Upper lobe of right lung (tissue), 1 donor: Measurements from ENCODE around the gene SPAG16. TPM values are rescaled to one million over a fixed set of nuclear protein-coding genes. Genes with fewer than 3 reads are reported as not detected.

ENCODE experiments used
- ATAC-seq: fragments of 200-7000 bp; cut with Tn5 transposase; one replicate; pipeline ENCODE4 v1.9.1; 2020; ENCODE audit warnings: mild to moderate bottlenecking, moderate library complexity
- DNase-seq: peaks from one replicate; pipeline ENCODE4 v3.0.0-alpha.2; 2020
- H3K27ac ChIP-seq: fragments of 200-600 bp; one replicate; pipeline ENCODE4 v1.8.0; 2022
- H3K27me3 ChIP-seq: fragments of 200-600 bp; one replicate; pipeline ENCODE4 v1.8.0; 2022; ENCODE audit warnings: mild to moderate bottlenecking
- H3K36me3 ChIP-seq: fragments of 200-600 bp; one replicate; pipeline ENCODE4 v1.8.0; 2022
- H3K4me1 ChIP-seq: fragments of 200-600 bp; one replicate; pipeline ENCODE4 v1.8.0; 2022
- H3K4me3 ChIP-seq: fragments of 200-600 bp; one replicate; pipeline ENCODE4 v1.8.0; 2022; ENCODE audit warnings: mild to moderate bottlenecking
- H3K9me3 ChIP-seq: fragments of 200-600 bp; one replicate; pipeline ENCODE4 v1.8.0; 2022
- CTCF ChIP-seq: fragments of 200-600 bp; IDR thresholded peaks from one replicate; pipeline ENCODE4 v1.8.0; 2022; ENCODE audit warnings: antibody characterized with exemption
- intact Hi-C: fragments of 100-400 bp; cut with DNase I; formaldehyde crosslinking; loops from one replicate; pipeline ENCODE4 v1.11.0; 2022
- total RNA-seq: library from RNA; stranded (reverse); fragmentation: NEBNext Ultra II Directional; extraction: Animal tissue kit (Norgen Biotek cat#: 25700); gene quantifications from one replicate; pipeline ENCODE4 v1.2.1, GENCODE V29; 2021
- donor health status: DM: no; HTN: yes; CAD: no; lungs with severe emphysema.

Gene SPAG16
- total RNA-seq, 1 donor from 2014 or later = 11.6 TPM

- DNase-seq = no peak
- intact Hi-C loops = no loop called here
Observed at GRCh38 chr2:214265991-214266489, 981.8 kb downstream of the SPAG16 start.

DNA sequence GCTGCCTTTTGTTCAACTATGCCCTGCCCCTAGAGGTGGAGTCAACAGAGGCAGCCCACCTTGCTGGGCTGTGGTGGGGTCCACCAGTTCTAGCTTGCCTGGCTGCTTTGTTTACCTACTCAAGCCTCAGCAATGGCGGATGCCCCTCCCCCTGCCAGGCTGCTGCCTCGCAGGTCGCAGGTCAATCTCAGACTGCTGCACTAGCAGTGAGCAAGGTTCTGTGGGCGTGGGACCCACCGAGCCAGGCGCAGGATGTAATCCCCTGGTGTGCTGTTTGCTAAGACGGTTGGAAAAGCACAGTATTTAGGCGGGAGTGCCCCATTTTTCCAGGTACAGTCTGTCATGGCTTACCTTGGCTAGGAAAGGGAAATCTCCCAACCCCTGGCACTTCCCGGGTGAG, 993.6 kb downstream of the SPAG16 start:
- no peaks in the 10 kb centered on the region for H3K9me3 ChIP-seq
- DNase-seq (no peak), ATAC-seq (no peak)
- TF ChIP-seq CTCF = no peak
- no peaks in the 10 kb centered on the region for H3K27me3 ChIP-seq
- intact Hi-C loops = no loop called here
- no peak overlapping the region for H3K4me3 ChIP-seq
- H3K36me3 ChIP-seq = no peaks in the 10 kb centered on the region
- no peaks in the 10 kb centered on the region for H3K4me1 ChIP-seq
- no peak overlapping the region for H3K27ac ChIP-seq

More at GRCh38 chr2:214265991-214266489, 981.8 kb downstream of the SPAG16 start:
- no peaks in the 10 kb centered on the region for H3K27me3 ChIP-seq
- H3K4me3 ChIP-seq = no peak overlapping the region
- no peak for TF ChIP-seq CTCF
- no peaks in the 10 kb centered on the region for H3K4me1 ChIP-seq
- H3K9me3 ChIP-seq = no peaks in the 10 kb centered on the region
- H3K27ac ChIP-seq = no peak overlapping the region
- no peaks in the 10 kb centered on the region for H3K36me3 ChIP-seq
- ATAC-seq = no peak

DNA sequence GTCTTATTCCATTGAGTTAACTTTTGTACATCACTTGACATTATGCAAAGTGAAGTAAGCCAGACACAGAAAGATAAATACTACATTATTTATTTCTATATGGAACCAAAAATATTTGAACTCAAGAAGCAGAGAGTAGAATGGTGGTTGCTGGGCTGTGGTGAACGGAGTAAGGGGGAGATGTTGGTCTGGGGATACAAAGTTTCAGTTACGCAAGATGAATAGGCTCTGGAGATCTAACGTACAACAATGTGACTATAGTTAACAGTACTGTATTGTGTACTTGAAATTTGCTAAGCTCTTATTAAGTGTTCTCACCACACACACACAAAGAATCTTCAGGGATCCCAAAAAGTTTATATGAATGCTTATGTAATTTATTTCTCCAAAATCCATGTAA, 1001.7 kb downstream of the SPAG16 start:
- Histone ChIP-seq H3K4me3 (no peak overlapping the region), H3K9me3 (no peaks in the 10 kb centered on the region), H3K4me1 (no peaks in the 10 kb centered on the region), H3K27ac (no peak overlapping the region), H3K27me3 (no peaks in the 10 kb centered on the region), H3K36me3 (no peaks in the 10 kb centered on the region)
- no peak for ATAC-seq
- intact Hi-C loops = no loop called here
- TF ChIP-seq CTCF = no peak
- no peak for DNase-seq

GRCh38 chr2:214293593-214293992, 1009.3 kb downstream of the SPAG16 start:
- intact Hi-C loops = no loop called here
- no peak overlapping the region for H3K4me3 ChIP-seq
- ATAC-seq (no peak), DNase-seq (no peak)
- H3K36me3 ChIP-seq = no peaks in the 10 kb centered on the region
- H3K4me1 ChIP-seq = no peaks in the 10 kb centered on the region
- H3K27ac ChIP-seq = no peak overlapping the region
- H3K9me3 ChIP-seq = peaks cover 4% of the 10 kb centered on the region
- no peak for TF ChIP-seq CTCF
- no peaks in the 10 kb centered on the region for H3K27me3 ChIP-seq

DNA sequence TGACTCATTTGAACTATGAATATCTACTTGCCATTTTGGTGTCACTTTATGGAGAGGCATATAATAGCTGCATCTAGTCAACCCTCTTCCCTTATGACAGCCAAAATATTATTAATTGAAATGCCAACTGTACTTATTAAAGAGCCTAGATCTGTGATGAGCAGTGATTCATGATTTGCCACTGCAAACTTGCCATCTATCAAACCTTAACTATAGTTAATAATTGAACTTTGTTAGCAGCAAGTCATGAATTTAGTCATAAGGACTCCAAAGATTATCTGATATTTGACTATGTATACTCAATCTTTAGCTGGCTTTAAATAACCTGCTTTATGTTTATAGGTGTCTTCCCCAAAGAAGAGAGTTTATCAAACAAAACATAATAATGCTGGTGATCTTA, 1010.2 kb downstream of the SPAG16 start:
- Histone ChIP-seq H3K36me3 (no peaks in the 10 kb centered on the region), H3K4me3 (no peak overlapping the region), H3K4me1 (no peaks in the 10 kb centered on the region), H3K9me3 (peaks cover 4% of the 10 kb centered on the region), H3K27me3 (no peaks in the 10 kb centered on the region), H3K27ac (no peak overlapping the region)
- no peak for TF ChIP-seq CTCF
- ATAC-seq = no peak
- DNase-seq = no peak
- intact Hi-C loops = no loop called here

DNA sequence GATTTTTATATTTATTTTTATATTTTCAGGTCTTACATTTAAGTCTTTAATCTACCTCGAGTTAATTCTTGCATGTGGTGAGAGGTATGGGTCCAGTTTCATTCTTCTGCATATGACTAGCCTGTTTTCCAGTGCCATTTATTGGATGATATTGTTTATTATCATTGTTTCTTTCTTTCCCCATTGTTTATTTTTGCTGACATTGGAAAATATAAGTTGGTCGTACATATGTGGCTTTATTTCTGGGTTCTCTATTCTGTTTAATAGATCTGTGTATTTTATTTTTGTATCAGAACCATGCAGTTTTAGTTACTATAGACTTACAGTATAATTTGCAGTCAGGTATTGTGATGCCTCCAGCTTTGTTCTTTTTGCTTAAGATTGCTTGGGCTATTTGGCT, 1013.2 kb downstream of the SPAG16 start:
- Histone ChIP-seq H3K27ac (no peak overlapping the region), H3K4me3 (no peak overlapping the region), H3K36me3 (no peaks in the 10 kb centered on the region), H3K27me3 (no peaks in the 10 kb centered on the region), H3K9me3 (peaks cover 3% of the 10 kb centered on the region), H3K4me1 (no peaks in the 10 kb centered on the region)
- DNase-seq = no peak
- intact Hi-C loops = no loop called here
- TF ChIP-seq CTCF = no peak
- ATAC-seq = no peak
